C4-2B (cell line): Measurements from ENCODE around the gene TGFBI.

Experiments
- CTCF ChIP-seq: fragments of 450-650 bp; conservative IDR thresholded peaks from 2 replicates; pipeline ENCODE4 v1.5.1; 2017; ENCODE audit warnings: mild to moderate bottlenecking
- ZFX ChIP-seq: fragments of 450-650 bp; IDR thresholded peaks from 2 replicates; pipeline ENCODE4 v1.6.1; 2017

- TF ChIP-seq CTCF (no peak), ZFX (no peak)
These were observed 59.4 kb downstream of the TGFBI start for GRCh38 chr5:136087961-136088871.
